ENCODE results near the gene SPATA32. TPM values are rescaled to one million over a fixed set of nuclear protein-coding genes. Genes with fewer than 3 reads are reported as not detected.

SPATA32 gene
- total RNA-seq, 1 donor from 2014 or later = 0.28 TPM

- no peaks in the 10 kb centered on the region for H3K27me3 Mint-ChIP-seq
- no peak overlapping the region for H3K4me3 Mint-ChIP-seq
- no peaks in the 10 kb centered on the region for H3K9me3 Mint-ChIP-seq
- no peak for DNase-seq
- peaks cover 52% of the 10 kb centered on the region for H3K36me3 Mint-ChIP-seq (ENCODE audit: low read depth)
- intact Hi-C loops (cut with micrococcal nuclease) = loop anchor here (2.0 kb wide), 1 partner anchor 15 kb away; the partner anchor contains the start of gene MAP3K14
- peaks cover 69% of the 10 kb centered on the region for H3K4me1 Mint-ChIP-seq
- H3K27ac Mint-ChIP-seq = peak overlapping the region; percentile 51
These were observed 39.8 kb upstream of the SPATA32 start for GRCh38 chr17:45301674-45302073.

- Mint-ChIP-seq H3K27me3 (no peaks in the 10 kb centered on the region), H3K4me1 (peaks cover 71% of the 10 kb centered on the region), H3K9me3 (no peaks in the 10 kb centered on the region), H3K27ac (peak overlapping the region; percentile 65), H3K4me3 (peak overlapping the region; percentile 1), H3K36me3 (ENCODE audit: low read depth) (peaks cover 54% of the 10 kb centered on the region)
- no peak for DNase-seq
- intact Hi-C loops (cut with micrococcal nuclease) = no loop called here
These were observed 38.3 kb upstream of the SPATA32 start for GRCh38 chr17:45300060-45300751.

GRCh38 chr17:45299361-45299760 is 37.5 kb upstream of the SPATA32 start:
- H3K36me3 Mint-ChIP-seq (ENCODE audit: low read depth) = peaks cover 52% of the 10 kb centered on the region
- H3K9me3 Mint-ChIP-seq = no peaks in the 10 kb centered on the region
- peak overlapping the region; percentile 75 for H3K27ac Mint-ChIP-seq
- no peaks in the 10 kb centered on the region for H3K27me3 Mint-ChIP-seq
- H3K4me1 Mint-ChIP-seq = peaks cover 68% of the 10 kb centered on the region
- H3K4me3 Mint-ChIP-seq = no peak overlapping the region
- DNase-seq = no peak
- intact Hi-C loops (cut with micrococcal nuclease) = loop anchor here (5.0 kb wide), 1 partner anchor 88 kb away; no protein-coding TSS in a partner anchor

- Mint-ChIP-seq H3K27ac (peak overlapping the region; percentile 75), H3K9me3 (no peaks in the 10 kb centered on the region), H3K27me3 (no peaks in the 10 kb centered on the region), H3K4me1 (peaks cover 70% of the 10 kb centered on the region), H3K4me3 (no peak overlapping the region), H3K36me3 (ENCODE audit: low read depth) (peaks cover 54% of the 10 kb centered on the region)
- DNase-seq = no peak
- intact Hi-C loops (cut with micrococcal nuclease) = loop anchor here (5.0 kb wide), 1 partner anchor 89 kb away; no protein-coding TSS in a partner anchor
These were observed 36.8 kb upstream of the SPATA32 start for GRCh38 chr17:45298546-45299285.

- peak overlapping the region; percentile 34 for H3K27ac Mint-ChIP-seq
- intact Hi-C loops (cut with micrococcal nuclease) = loop anchor here (5.0 kb wide), 1 partner anchor 91 kb away; no protein-coding TSS in a partner anchor
- no peak for DNase-seq
- H3K27me3 Mint-ChIP-seq = no peaks in the 10 kb centered on the region
- H3K4me3 Mint-ChIP-seq = peak overlapping the region; percentile 26
- H3K9me3 Mint-ChIP-seq = no peaks in the 10 kb centered on the region
- peaks cover 72% of the 10 kb centered on the region for H3K4me1 Mint-ChIP-seq
- H3K36me3 Mint-ChIP-seq (ENCODE audit: low read depth) = peaks cover 56% of the 10 kb centered on the region
These were observed 34.9 kb upstream of the SPATA32 start for GRCh38 chr17:45296833-45297124.

- no peak for DNase-seq
- Mint-ChIP-seq H3K4me3 (peak overlapping the region; percentile 29), H3K27ac (peak overlapping the region; percentile 84), H3K4me1 (peaks cover 72% of the 10 kb centered on the region), H3K36me3 (ENCODE audit: low read depth) (peaks cover 57% of the 10 kb centered on the region), H3K27me3 (no peaks in the 10 kb centered on the region), H3K9me3 (no peaks in the 10 kb centered on the region)
- intact Hi-C loops (cut with micrococcal nuclease) = loop anchor here (5.0 kb wide), 1 partner anchor 91 kb away; no protein-coding TSS in a partner anchor
These were observed 34.3 kb upstream of the SPATA32 start for GRCh38 chr17:45296003-45296832.

- no peaks in the 10 kb centered on the region for H3K27me3 Mint-ChIP-seq
- no peak overlapping the region for H3K4me3 Mint-ChIP-seq
- peaks cover 67% of the 10 kb centered on the region for H3K36me3 Mint-ChIP-seq (ENCODE audit: low read depth)
- H3K9me3 Mint-ChIP-seq = no peaks in the 10 kb centered on the region
- H3K27ac Mint-ChIP-seq = peak overlapping the region; percentile 28
- H3K4me1 Mint-ChIP-seq = peaks cover 70% of the 10 kb centered on the region
- intact Hi-C loops (cut with micrococcal nuclease) = no loop called here
- no peak for DNase-seq
These were observed 32.6 kb upstream of the SPATA32 start for GRCh38 chr17:45294506-45294905.

GRCh38 chr17:45293413-45294211 is 31.7 kb upstream of the SPATA32 start:
- intact Hi-C loops (cut with micrococcal nuclease) = no loop called here
- peaks cover 69% of the 10 kb centered on the region for H3K36me3 Mint-ChIP-seq (ENCODE audit: low read depth)
- H3K27ac Mint-ChIP-seq = peak overlapping the region; percentile 27
- peak overlapping the region; percentile 15 for H3K4me3 Mint-ChIP-seq
- H3K4me1 Mint-ChIP-seq = peaks cover 63% of the 10 kb centered on the region
- no peaks in the 10 kb centered on the region for H3K27me3 Mint-ChIP-seq
- H3K9me3 Mint-ChIP-seq = no peaks in the 10 kb centered on the region
- no peak for DNase-seq

GRCh38 chr17:45292696-45293412 is 31.0 kb upstream of the SPATA32 start:
- peaks cover 65% of the 10 kb centered on the region for H3K36me3 Mint-ChIP-seq (ENCODE audit: low read depth)
- peak overlapping the region; percentile 70 for H3K27ac Mint-ChIP-seq
- H3K4me3 Mint-ChIP-seq = no peak overlapping the region
- no peaks in the 10 kb centered on the region for H3K27me3 Mint-ChIP-seq
- DNase-seq = no peak
- intact Hi-C loops (cut with micrococcal nuclease) = no loop called here
- peaks cover 56% of the 10 kb centered on the region for H3K4me1 Mint-ChIP-seq
- no peaks in the 10 kb centered on the region for H3K9me3 Mint-ChIP-seq

- H3K4me1 Mint-ChIP-seq = peaks cover 43% of the 10 kb centered on the region
- H3K9me3 Mint-ChIP-seq = no peaks in the 10 kb centered on the region
- intact Hi-C loops (cut with micrococcal nuclease) = no loop called here
- DNase-seq = no peak
- no peak overlapping the region for H3K4me3 Mint-ChIP-seq
- no peaks in the 10 kb centered on the region for H3K27me3 Mint-ChIP-seq
- peak overlapping the region; percentile 51 for H3K27ac Mint-ChIP-seq
- H3K36me3 Mint-ChIP-seq (ENCODE audit: low read depth) = peaks cover 61% of the 10 kb centered on the region
These were observed 29.4 kb upstream of the SPATA32 start for GRCh38 chr17:45291171-45291805.

- H3K4me1 Mint-ChIP-seq = peaks cover 34% of the 10 kb centered on the region
- no peaks in the 10 kb centered on the region for H3K9me3 Mint-ChIP-seq
- intact Hi-C loops (cut with micrococcal nuclease) = no loop called here
- DNase-seq = no peak
- H3K27ac Mint-ChIP-seq = peak overlapping the region; percentile 16
- H3K36me3 Mint-ChIP-seq (ENCODE audit: low read depth) = peaks cover 58% of the 10 kb centered on the region
- no peak overlapping the region for H3K4me3 Mint-ChIP-seq
- H3K27me3 Mint-ChIP-seq = no peaks in the 10 kb centered on the region
These were observed 28.4 kb upstream of the SPATA32 start for GRCh38 chr17:45290269-45290765.
